Measurements from ENCODE around the gene TRIOBP. TPM values are rescaled to one million over a fixed set of nuclear protein-coding genes. Genes with fewer than 3 reads are reported as not detected.

TRIOBP gene
- total and polyA plus RNA-seq, 2 of the 13 experiments (the other 11 are each of a cell fraction or from before 2014, with no cell fraction given): 6.1 to 15.4 TPM

GRCh38 chr22:37734964-37735451, 38.2 kb downstream of the TRIOBP start (continued):
- TF ChIP-seq, protein P1, sequence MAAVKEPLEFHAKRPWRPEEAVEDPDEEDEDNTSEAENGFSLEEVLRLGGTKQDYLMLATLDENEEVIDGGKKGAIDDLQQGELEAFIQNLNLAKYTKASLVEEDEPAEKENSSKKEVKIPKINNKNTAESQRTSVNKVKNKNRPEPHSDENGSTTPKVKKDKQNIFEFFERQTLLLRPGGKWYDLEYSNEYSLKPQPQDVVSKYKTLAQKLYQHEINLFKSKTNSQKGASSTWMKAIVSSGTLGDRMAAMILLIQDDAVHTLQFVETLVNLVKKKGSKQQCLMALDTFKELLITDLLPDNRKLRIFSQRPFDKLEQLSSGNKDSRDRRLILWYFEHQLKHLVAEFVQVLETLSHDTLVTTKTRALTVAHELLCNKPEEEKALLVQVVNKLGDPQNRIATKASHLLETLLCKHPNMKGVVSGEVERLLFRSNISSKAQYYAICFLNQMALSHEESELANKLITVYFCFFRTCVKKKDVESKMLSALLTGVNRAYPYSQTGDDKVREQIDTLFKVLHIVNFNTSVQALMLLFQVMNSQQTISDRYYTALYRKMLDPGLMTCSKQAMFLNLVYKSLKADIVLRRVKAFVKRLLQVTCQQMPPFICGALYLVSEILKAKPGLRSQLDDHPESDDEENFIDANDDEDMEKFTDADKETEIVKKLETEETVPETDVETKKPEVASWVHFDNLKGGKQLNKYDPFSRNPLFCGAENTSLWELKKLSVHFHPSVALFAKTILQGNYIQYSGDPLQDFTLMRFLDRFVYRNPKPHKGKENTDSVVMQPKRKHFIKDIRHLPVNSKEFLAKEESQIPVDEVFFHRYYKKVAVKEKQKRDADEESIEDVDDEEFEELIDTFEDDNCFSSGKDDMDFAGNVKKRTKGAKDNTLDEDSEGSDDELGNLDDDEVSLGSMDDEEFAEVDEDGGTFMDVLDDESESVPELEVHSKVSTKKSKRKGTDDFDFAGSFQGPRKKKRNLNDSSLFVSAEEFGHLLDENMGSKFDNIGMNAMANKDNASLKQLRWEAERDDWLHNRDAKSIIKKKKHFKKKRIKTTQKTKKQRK (IDR thresholded peaks at IDR 0.05; ENCODE audit: low read length): no peak
- TF ChIP-seq, protein P2, sequence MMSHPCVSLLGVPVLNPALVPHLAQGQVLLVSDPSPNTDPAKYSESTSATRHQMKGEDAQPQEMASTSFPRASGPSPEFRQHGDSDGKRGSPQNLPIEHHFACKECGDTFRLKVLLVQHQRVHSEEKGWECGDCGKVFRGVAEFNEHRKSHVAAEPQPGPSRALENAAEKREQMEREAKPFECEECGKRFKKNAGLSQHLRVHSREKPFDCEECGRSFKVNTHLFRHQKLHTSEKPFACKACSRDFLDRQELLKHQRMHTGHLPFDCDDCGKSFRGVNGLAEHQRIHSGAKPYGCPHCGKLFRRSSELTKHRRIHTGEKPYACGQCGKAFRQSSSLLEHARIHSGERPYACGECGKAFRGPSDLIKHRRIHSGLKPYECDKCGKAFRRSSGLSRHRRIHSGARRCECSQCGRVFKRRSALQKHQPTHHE (CRISPR knock-in tag; IDR thresholded peaks at IDR 0.05; ENCODE audit: borderline replicate concordance): no peak
- TF ChIP-seq ZNF460 (CRISPR knock-in tag; IDR thresholded peaks at IDR 0.05; ENCODE audit: borderline replicate concordance) (no peak), ZNF569 (CRISPR knock-in tag; IDR thresholded peaks at IDR 0.05; ENCODE audit: borderline replicate concordance) (0 out of 2 replicates have a peak, but pooled peaks have one; percentile 34), KAT8 (CRISPR knock-in tag; IDR thresholded peaks at IDR 0.05) (peak; percentile 65), ZC3H13 (CRISPR knock-in tag; IDR thresholded peaks at IDR 0.05) (no peak), CSRNP1 (CRISPR knock-in tag; IDR thresholded peaks at IDR 0.05) (no peak), FOXC1 (CRISPR knock-in tag; IDR thresholded peaks at IDR 0.05; ENCODE audit: borderline replicate concordance) (no peak), MLLT10 (CRISPR knock-in tag; IDR thresholded peaks at IDR 0.05) (no peak), SUZ12 (IDR thresholded peaks at IDR 0.05; ENCODE audit: low read depth, low read length) (no peak), ZNF530 (CRISPR knock-in tag; IDR thresholded peaks at IDR 0.05; ENCODE audit: low read depth) (no peak), RNF2 (conservative IDR thresholded peaks at IDR 0.05; ENCODE audit: low read depth) (no peak), LCORL (IDR thresholded peaks at IDR 0.05) (no peak), LCORL (CRISPR knock-in tag; IDR thresholded peaks at IDR 0.05) (peak; percentile 81), ZNF225 (CRISPR knock-in tag; IDR thresholded peaks at IDR 0.05) (no peak), HMG20B (CRISPR knock-in tag; conservative IDR thresholded peaks at IDR 0.05) (no peak), GTF2F1 (IDR thresholded peaks at IDR 0.05; ENCODE audit: low read length) (no peak), XRCC5 (optimal IDR thresholded peaks at IDR 0.05; ENCODE audit: low read length) (peak; percentile 87)
- TF ChIP-seq, protein P3, sequence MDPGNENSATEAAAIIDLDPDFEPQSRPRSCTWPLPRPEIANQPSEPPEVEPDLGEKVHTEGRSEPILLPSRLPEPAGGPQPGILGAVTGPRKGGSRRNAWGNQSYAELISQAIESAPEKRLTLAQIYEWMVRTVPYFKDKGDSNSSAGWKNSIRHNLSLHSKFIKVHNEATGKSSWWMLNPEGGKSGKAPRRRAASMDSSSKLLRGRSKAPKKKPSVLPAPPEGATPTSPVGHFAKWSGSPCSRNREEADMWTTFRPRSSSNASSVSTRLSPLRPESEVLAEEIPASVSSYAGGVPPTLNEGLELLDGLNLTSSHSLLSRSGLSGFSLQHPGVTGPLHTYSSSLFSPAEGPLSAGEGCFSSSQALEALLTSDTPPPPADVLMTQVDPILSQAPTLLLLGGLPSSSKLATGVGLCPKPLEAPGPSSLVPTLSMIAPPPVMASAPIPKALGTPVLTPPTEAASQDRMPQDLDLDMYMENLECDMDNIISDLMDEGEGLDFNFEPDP (CRISPR knock-in tag; conservative IDR thresholded peaks at IDR 0.05): no peak
- TF ChIP-seq, protein P4, sequence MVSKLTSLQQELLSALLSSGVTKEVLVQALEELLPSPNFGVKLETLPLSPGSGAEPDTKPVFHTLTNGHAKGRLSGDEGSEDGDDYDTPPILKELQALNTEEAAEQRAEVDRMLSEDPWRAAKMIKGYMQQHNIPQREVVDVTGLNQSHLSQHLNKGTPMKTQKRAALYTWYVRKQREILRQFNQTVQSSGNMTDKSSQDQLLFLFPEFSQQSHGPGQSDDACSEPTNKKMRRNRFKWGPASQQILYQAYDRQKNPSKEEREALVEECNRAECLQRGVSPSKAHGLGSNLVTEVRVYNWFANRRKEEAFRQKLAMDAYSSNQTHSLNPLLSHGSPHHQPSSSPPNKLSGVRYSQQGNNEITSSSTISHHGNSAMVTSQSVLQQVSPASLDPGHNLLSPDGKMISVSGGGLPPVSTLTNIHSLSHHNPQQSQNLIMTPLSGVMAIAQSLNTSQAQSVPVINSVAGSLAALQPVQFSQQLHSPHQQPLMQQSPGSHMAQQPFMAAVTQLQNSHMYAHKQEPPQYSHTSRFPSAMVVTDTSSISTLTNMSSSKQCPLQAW (CRISPR knock-in tag; IDR thresholded peaks at IDR 0.05): peak; percentile 74; the same call in 1 of the 2 replicates
